H1 (cell line): ENCODE results near the gene RPN2. TPM values are rescaled to one million over a fixed set of nuclear protein-coding genes. Genes with fewer than 3 reads are reported as not detected.

Experiments used
- KDM5A ChIP-seq: fragments of 200-600 bp; IDR thresholded peaks from 2 replicates; pipeline ENCODE4 v1.7.1; 2012; ENCODE audit warnings: mild to moderate bottlenecking, low read length, inconsistent platforms, mixed read lengths
- POLR2AphosphoS5 ChIP-seq: IDR thresholded peaks from 2 replicates; pipeline ENCODE4 v1.6.1; 2011; ENCODE audit warnings: low read depth, low read length
- TBP ChIP-seq: IDR thresholded peaks from 2 replicates; pipeline ENCODE4 v1.6.1; 2011; ENCODE audit warnings: low read depth, low read length, improper control_type of control experiment
- polyA plus RNA-seq, 7 experiments: library from polyadenylated mRNA; depleted of rRNA in 3 of 7; stranded (reverse) in 5 of 7; unstranded in 2 of 7; fragments of >200 nt in 5 of 7; fragments of 200-250 nt in 2 of 7; gene quantifications; 1 replicate in 5 of 7; 2 replicates in 1 of 7; 4 replicates in 1 of 7; pipeline versions ENCODE4 v1.2.1 to v1.2.3, GENCODE V29; 2011 to 2013; ENCODE audit warnings: missing spikeins in 2 of 7, mixed read lengths in 2 of 7
- total RNA-seq: library from RNA; stranded (reverse); fragmentation: NEBNext Ultra II Directional; extraction: Animal tissue kit (Norgen Biotek cat#: 25700); gene quantifications from 2 replicates; pipeline ENCODE4 v1.2.1, GENCODE V29; 2021

RPN2 gene
- total and polyA plus RNA-seq, 2 of the 8 experiments (the other 6 are each of a cell fraction or from before 2014, with no cell fraction given) = 236 to 379 TPM

- TF ChIP-seq KDM5A = no peak
- no peak for TF ChIP-seq POLR2AphosphoS5
- TF ChIP-seq TBP = no peak
These were observed 98.1 kb downstream of the RPN2 start (continued) for GRCh38 chr20:37277253-37277593.
